ENCODE data around the gene ST6GALNAC1. TPM values are rescaled to one million over a fixed set of nuclear protein-coding genes. Genes with fewer than 3 reads are reported as not detected.

The ST6GALNAC1 gene
- total and polyA plus RNA-seq, 2 of the 4 experiments (the other 2 are of a cell fraction), result not detected

GRCh38 chr17:76685846-76686245, 42.3 kb upstream of the ST6GALNAC1 start:
- dilution Hi-C loops (cut with HindIII; ENCODE audit: low sequenced_read_pairs, unreplicated experiment), result no loop called here
- BruUV-seq (replicated peaks), result no TSS peak
- 96% methylated on average over 5 of the region's 8 CpGs; no CpG with 5 or more reads in 1 of the 2 experiments for WGBS, 2 experiments (ENCODE audit: extremely low coverage in 2 of 2, insufficient read length in 1 of 2)

More at GRCh38 chr17:76685846-76686245, 42.3 kb upstream of the ST6GALNAC1 start:
- no peak overlapping the region for H3K4me3 ChIP-seq (ENCODE audit: insufficient read depth, low read depth, low read length)
- ChIA-PET POLR2A (ENCODE audit: unreplicated experiment) (no interaction called here), CTCF (no interaction called here)
- no peak overlapping the region for H3K14ac ChIP-seq (replicated peaks; ENCODE audit: low read depth, low read length)
- H3K4me1 ChIP-seq (ENCODE audit: control insufficient read depth, insufficient read depth, low read length), result peaks cover 28% of the 10 kb centered on the region
- H3K27ac ChIP-seq (ENCODE audit: insufficient read depth, low read length), result no peak overlapping the region
- no peak overlapping the region for H2BK120ac ChIP-seq (ENCODE audit: low read depth, low read length)
- peaks cover 16% of the 10 kb centered on the region for H3K9me1 ChIP-seq (ENCODE audit: insufficient read depth, low read length)
- ATAC-seq (ENCODE audit: low read depth) (no peak), DNase-seq (no peak)
- H3K9ac ChIP-seq (ENCODE audit: low read depth, low read length), result no peak overlapping the region
- H4K5ac ChIP-seq (ENCODE audit: low read depth, low read length), result no peak overlapping the region
- intact Hi-C loops (cut with micrococcal nuclease) (loop anchor here (10.0 kb wide), 1 partner anchor 1919 kb away; no protein-coding TSS in a partner anchor), in situ Hi-C loops (cut with MboI; ENCODE audit: low sequenced_read_pairs) (no loop called here)
- no peak overlapping the region for H2AK5ac ChIP-seq (ENCODE audit: low read depth, low read length)
- peaks cover 10 to 84% of the 10 kb centered on the region in 2 experiments; a peak in 3 of 4 replicates for H3K79me1 ChIP-seq (ENCODE audit: low read depth in 1 of 2, low read length in 2 of 2)
- H3K18ac ChIP-seq (ENCODE audit: low read depth, low read length), result no peak overlapping the region
- H4K20me1 ChIP-seq (ENCODE audit: insufficient read depth, low read length), result peaks cover 39% of the 10 kb centered on the region
- no peaks in the 10 kb centered on the region for H3K27me3 ChIP-seq (ENCODE audit: control insufficient read depth, insufficient read depth, low read length)
- no peak overlapping the region for H3K4me2 ChIP-seq (ENCODE audit: low read depth, low read length)
- no peak overlapping the region for H3K4ac ChIP-seq (ENCODE audit: low read depth, low read length)
- no peak overlapping the region for H2AFZ ChIP-seq (replicated peaks; ENCODE audit: low read length, poor library complexity)
- H2BK5ac ChIP-seq (ENCODE audit: low read depth, low read length, poor library complexity, severe bottlenecking), result no peak overlapping the region
- no peak for TF ChIP-seq POLR2A (IDR thresholded peaks at IDR 0.05; ENCODE audit: low read depth, low read length)
- TF ChIP-seq BHLHE40 (IDR thresholded peaks at IDR 0.05; ENCODE audit: low read depth, low read length), result no peak
- no peak for TF ChIP-seq MAFK (IDR thresholded peaks at IDR 0.05; ENCODE audit: low read depth, low read length)
- TF ChIP-seq, protein P1, sequence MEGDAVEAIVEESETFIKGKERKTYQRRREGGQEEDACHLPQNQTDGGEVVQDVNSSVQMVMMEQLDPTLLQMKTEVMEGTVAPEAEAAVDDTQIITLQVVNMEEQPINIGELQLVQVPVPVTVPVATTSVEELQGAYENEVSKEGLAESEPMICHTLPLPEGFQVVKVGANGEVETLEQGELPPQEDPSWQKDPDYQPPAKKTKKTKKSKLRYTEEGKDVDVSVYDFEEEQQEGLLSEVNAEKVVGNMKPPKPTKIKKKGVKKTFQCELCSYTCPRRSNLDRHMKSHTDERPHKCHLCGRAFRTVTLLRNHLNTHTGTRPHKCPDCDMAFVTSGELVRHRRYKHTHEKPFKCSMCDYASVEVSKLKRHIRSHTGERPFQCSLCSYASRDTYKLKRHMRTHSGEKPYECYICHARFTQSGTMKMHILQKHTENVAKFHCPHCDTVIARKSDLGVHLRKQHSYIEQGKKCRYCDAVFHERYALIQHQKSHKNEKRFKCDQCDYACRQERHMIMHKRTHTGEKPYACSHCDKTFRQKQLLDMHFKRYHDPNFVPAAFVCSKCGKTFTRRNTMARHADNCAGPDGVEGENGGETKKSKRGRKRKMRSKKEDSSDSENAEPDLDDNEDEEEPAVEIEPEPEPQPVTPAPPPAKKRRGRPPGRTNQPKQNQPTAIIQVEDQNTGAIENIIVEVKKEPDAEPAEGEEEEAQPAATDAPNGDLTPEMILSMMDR (conservative IDR thresholded peaks at IDR 0.05; ENCODE audit: low read depth, low read length), result no peak
- TF ChIP-seq RAD21 (IDR thresholded peaks at IDR 0.05; ENCODE audit: low read length), result no peak
- no peak overlapping the region for H2BK20ac ChIP-seq (ENCODE audit: low read depth, low read length)
- no peak overlapping the region for H3K23ac ChIP-seq (ENCODE audit: low read depth, low read length)
- peaks cover 46% of the 10 kb centered on the region for H3K36me3 ChIP-seq (ENCODE audit: control insufficient read depth, insufficient read depth, low read length)
- H4K8ac ChIP-seq (ENCODE audit: low read depth in 2 of 2, low read length in 2 of 2), result no peak overlapping the region
- no peak overlapping the region for H2AK9ac ChIP-seq (replicated peaks; ENCODE audit: low read depth, low read length, poor library complexity)
- H3K9me3 ChIP-seq (ENCODE audit: control insufficient read depth, insufficient read depth, low read length), result no peaks in the 10 kb centered on the region
- H2BK15ac ChIP-seq (ENCODE audit: low read depth, low read length), result no peak overlapping the region
- no peak overlapping the region for H4K91ac ChIP-seq (ENCODE audit: insufficient read depth, low read depth, low read length)
- H3K56ac ChIP-seq (ENCODE audit: extremely low read depth, insufficient read depth, low read length), result no peak overlapping the region
